ENCODE measurements around the gene TSPAN4.

Gene TSPAN4

GRCh38 chr11:868394-868793, 25.7 kb downstream of the TSPAN4 start:
- no peak for DNase-seq

DNA sequence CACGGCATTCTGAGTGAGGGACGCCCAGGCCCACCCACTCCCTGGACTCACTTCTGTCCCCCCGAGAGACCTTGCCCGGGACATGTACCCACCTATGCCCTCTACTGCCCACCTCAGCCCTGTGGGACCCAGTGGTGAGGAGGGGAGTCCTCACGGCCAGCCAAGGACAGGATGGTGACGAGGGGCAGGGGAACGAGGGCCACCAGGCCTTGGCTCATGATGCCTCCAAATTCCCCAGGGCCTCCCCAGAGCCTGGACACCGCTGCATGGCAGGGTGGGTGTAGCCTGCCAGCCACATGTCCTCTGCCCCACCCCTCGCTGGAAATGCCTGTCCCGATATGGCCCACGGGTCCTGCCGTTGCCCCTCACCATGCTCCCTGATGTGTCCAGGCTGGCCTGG, 26.1 kb downstream of the TSPAN4 start:
- DNase-seq = no peak

GRCh38 chr11:869399-870126, 26.9 kb downstream of the TSPAN4 start:
- no peak for DNase-seq

GRCh38 chr11:870127-870413, 27.4 kb downstream of the TSPAN4 start:
- no peak for DNase-seq

GRCh38 chr11:870418-870817, 27.8 kb downstream of the TSPAN4 start:
- no peak for DNase-seq

DNA sequence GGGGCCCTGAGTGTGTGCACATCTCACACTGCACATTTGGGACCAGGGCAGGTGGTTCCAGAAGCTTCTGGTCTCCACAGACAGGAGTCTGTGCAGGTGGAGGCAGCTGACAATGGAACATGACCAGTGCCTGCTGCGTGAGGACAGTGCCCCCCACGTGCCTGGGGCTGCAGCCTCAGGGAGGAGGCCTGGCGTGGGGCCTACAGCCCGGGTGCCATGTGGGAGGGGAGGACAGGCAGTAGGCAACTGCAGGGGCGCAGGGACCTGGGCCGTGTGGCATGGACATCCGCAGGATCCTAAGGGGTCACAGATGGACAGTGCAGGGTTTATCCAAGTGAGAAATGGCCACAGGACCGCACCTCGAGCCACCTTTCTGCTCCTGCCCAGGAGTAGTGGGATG, 28.8 kb downstream of the TSPAN4 start:
- DNase-seq = no peak

DNA sequence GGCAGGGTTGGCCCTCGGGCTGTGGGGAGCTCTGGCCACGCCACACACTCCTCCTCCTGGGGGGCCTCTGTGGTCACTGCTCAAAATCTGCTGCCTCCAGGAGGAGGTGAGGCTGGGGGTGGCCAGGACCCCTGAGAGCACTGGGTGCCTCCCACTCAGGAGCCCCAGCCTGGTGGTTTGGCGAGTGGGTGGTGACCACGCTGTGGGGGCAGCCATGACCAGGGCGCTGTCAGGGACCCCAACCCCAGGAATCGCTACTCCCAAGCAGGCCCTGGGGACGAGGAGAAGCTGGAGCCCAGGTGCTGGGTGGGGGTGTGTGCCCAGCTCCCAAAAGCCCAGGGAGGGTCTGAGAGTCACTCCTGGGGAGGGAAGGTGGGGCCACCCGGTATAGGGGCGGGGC, 30.1 kb downstream of the TSPAN4 start:
- no peak for DNase-seq

- DNase-seq = no peak
Measured at GRCh38 chr11:873706-874105, 31.1 kb downstream of the TSPAN4 start.

DNA sequence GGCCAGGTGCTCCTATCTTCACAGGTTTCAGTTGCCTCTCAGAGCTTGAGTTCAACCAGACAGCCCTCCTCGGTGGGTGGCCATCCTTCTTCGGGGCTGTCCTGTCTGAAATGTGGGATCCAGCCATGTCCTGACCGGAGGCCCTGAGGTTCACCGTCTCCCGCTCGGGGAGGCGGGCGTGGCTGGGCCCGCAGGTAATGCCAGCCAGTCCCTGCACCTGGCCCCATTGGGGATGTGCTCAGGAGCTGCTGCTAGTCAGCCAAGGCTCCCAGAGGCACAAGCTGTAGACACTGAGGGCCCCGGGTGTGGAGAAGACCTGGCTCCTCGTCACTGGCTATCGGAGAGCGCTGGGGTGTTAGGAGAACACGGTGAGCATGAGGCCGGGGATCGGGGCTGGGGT, 32.6 kb downstream of the TSPAN4 start:
- no peak for DNase-seq

DNA sequence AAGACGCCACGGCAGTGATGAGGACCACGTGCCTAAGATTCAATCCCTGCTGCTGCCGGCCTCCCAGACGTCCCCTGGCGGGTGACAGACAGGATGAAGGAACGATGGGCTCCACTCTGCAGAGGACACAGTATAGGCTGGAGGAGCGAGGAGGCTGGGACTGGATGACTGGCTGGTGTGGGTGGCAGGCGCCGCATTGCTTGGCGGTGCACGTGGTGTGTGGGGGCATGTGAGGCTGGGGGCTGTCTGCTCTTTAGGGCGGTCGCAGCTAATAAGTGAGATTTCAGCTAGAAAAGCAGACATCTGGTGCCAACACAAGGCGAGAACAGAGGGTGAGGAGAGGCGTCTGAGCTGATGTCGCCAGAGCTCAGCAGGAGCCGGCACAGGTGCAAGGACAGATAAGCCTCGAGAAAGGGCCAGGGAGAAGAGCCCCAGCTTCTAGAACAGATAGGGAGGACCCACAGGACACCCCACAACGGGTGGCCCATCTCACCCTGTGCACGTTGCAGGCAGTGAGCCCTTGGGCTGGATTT, 33.2 kb downstream of the TSPAN4 start:
- DNase-seq = no peak

- no peak for DNase-seq
Measured at GRCh38 chr11:876545-876944, 33.9 kb downstream of the TSPAN4 start.

- DNase-seq = no peak
Measured at GRCh38 chr11:877565-877964, 34.9 kb downstream of the TSPAN4 start.

- no peak for DNase-seq
Measured at GRCh38 chr11:880447-880846, 37.8 kb downstream of the TSPAN4 start.

DNA sequence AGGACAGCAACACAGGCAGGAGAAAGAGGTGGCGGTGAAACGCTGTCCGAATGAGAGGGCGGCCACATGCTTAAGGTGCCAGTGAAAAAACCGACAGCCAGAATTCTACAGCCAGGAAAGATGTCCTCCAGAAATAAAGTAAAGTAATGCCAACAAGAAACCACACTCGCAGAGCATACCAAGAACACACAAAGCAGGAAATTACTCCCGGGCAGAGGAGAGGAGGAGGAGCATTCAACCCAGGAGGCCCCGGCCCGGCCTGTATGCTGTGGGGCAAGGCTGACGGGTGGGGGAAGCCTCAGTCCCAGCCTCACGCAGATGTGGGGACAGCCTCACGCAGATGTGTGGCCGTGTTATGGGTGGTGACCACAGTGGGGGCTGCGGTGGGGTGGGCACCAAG, 39.9 kb downstream of the TSPAN4 start:
- no peak for DNase-seq

DNA sequence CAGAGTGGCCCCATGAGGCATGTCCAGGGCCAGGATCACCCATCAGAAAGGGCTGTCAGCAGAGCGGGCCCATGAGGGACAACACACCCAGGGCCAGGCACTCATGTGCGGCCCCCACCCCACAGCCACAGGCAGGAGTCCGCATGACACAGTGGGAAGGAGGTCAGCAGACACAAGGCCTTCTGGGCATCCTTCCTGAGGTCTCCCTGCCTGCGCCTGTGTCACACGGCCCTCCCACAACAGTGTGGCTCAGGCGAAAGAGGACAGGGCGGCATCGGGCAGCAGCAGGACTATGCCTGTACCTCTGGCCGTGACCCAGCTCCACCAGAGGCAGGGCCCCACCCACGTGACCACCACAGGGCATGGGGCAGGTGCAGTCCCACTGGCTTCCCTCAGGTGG, 40.9 kb downstream of the TSPAN4 start:
- no peak for DNase-seq

- no peak for DNase-seq
Measured at GRCh38 chr11:884578-885070, 42.0 kb downstream of the TSPAN4 start.

DNA sequence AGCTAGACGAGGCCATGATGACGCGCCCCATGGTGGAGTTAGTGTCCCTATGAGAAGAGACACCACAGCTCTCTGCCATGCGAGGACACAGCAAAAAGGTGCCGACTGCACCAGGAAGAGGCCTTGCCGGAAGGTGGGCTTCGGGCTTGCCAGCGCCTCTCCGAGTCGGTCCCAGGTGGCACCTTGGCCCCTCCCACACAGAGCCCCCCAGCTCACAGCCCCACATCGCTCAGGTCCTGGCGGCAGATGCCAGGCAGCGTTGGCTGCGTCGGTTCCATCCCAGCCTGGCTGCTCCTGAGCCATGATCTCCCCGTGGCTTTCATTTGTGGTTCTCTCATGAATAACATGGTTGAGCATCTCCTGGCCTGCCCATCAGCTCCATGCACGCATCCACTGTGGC, 43.9 kb downstream of the TSPAN4 start:
- DNase-seq = no peak

- no peak for DNase-seq
Measured at GRCh38 chr11:887589-887988, 44.9 kb downstream of the TSPAN4 start.

- no peak for DNase-seq
Measured at GRCh38 chr11:888310-889212, 45.9 kb downstream of the TSPAN4 start.

GRCh38 chr11:889257-889656, 46.6 kb downstream of the TSPAN4 start:
- DNase-seq = no peak

DNA sequence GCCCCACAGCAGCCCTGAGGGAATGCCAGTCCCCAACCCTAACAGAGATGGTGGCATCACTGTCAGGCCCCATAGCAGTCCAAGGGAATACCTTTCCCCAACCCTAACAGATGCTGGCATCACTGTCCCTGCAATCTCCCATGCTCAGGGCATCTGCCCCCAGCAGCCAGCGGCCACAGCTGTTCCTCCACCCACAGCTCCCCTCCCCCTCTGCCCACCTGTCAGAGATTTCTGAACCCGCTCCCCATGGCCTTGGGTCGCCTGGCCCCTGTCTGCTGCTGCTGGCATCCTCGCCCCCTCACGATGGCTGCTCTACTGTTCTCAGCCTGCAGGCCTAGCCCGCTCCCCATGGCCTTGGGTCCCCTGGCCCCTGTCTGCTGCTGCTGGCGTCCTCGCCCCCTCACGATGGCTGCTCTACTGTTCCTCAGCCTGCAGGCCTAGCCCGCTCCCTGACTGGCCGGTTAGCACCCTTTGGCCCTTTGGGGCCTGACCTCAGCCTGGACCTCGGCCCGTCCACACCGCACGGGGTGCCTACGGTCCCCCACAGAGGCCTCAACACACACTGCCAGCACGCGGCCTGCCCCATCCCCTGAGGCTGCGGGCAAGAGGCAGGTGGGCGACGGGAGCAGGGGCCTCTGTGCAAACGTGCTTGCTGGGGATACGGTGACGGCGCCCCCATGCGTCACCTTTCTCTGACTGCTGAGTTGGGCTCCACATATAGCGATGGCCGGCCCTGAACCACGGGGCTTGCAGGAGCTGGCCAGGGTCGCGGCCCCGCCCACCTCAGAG, 47.2 kb downstream of the TSPAN4 start:
- no peak for DNase-seq

- no peak for DNase-seq
Measured at GRCh38 chr11:890794-891540, 48.3 kb downstream of the TSPAN4 start.

All from NCI-H510A (cell line).